ENCODE results near the gene NEDD4L.

Gene NEDD4L

GRCh38 chr18:58161659-58162058 is 117.6 kb downstream of the NEDD4L start:
- DNase-seq (ENCODE audit: extremely low spot score) = peak; percentile 52
- POLR2A ChIA-PET = no interaction called here
- CTCF ChIA-PET = no interaction called here
- TF ChIP-seq ZNF384 (IDR thresholded peaks at IDR 0.05) = no peak
- no peak for TF ChIP-seq PKNOX1 (IDR thresholded peaks at IDR 0.05)
- no peak for TF ChIP-seq CTBP1 (IDR thresholded peaks at IDR 0.05; ENCODE audit: borderline replicate concordance)
- no peak for TF ChIP-seq SUZ12 (IDR thresholded peaks at IDR 0.05)
- TF ChIP-seq ARNT (IDR thresholded peaks at IDR 0.05) = no peak
- TF ChIP-seq LEF1 (IDR thresholded peaks at IDR 0.05; ENCODE audit: borderline replicate concordance) = no peak
- TF ChIP-seq SP1 (IDR thresholded peaks at IDR 0.05) = no peak

- ChIA-PET CTCF (no interaction called here), POLR2A (no interaction called here)
Observed at GRCh38 chr18:58162127-58162526, 118.1 kb downstream of the NEDD4L start.

GRCh38 chr18:58163004-58163590 is 119.1 kb downstream of the NEDD4L start:
- no peak for TF ChIP-seq LEF1 (IDR thresholded peaks at IDR 0.05; ENCODE audit: borderline replicate concordance)
- TF ChIP-seq BHLHE40 (IDR thresholded peaks at IDR 0.05; ENCODE audit: borderline replicate concordance) = no peak
- TF ChIP-seq L3MBTL2 (conservative IDR thresholded peaks at IDR 0.05) = no peak
- no peak for TF ChIP-seq FOXK2 (IDR thresholded peaks at IDR 0.05)
- TF ChIP-seq NFRKB (IDR thresholded peaks at IDR 0.05) = no peak
- no peak for TF ChIP-seq CTBP1 (IDR thresholded peaks at IDR 0.05; ENCODE audit: borderline replicate concordance)
- no peak for TF ChIP-seq HDGF (IDR thresholded peaks at IDR 0.05; ENCODE audit: borderline replicate concordance)
- TF ChIP-seq PKNOX1 (IDR thresholded peaks at IDR 0.05) = no peak
- no peak for TF ChIP-seq ARNT (IDR thresholded peaks at IDR 0.05)
- TF ChIP-seq FOXA1 (IDR thresholded peaks at IDR 0.05) = no peak
- no peak for TF ChIP-seq ELF4 (IDR thresholded peaks at IDR 0.05)
- TF ChIP-seq FOXM1 (IDR thresholded peaks at IDR 0.05; ENCODE audit: borderline replicate concordance) = no peak
- TF ChIP-seq TARDBP (IDR thresholded peaks at IDR 0.05) = no peak
- TF ChIP-seq SUZ12 (IDR thresholded peaks at IDR 0.05) = no peak
- no peak for DNase-seq (ENCODE audit: extremely low spot score)
- POLR2A ChIA-PET = no interaction called here
- CTCF ChIA-PET = no interaction called here

More at GRCh38 chr18:58162127-58162526, 118.1 kb downstream of the NEDD4L start:
- no peak for DNase-seq (ENCODE audit: extremely low spot score)
- TF ChIP-seq FOXM1 (IDR thresholded peaks at IDR 0.05; ENCODE audit: borderline replicate concordance) (no peak), BHLHE40 (IDR thresholded peaks at IDR 0.05; ENCODE audit: borderline replicate concordance) (no peak), TARDBP (IDR thresholded peaks at IDR 0.05) (no peak), ZNF384 (IDR thresholded peaks at IDR 0.05) (no peak), NFRKB (IDR thresholded peaks at IDR 0.05) (no peak), PKNOX1 (IDR thresholded peaks at IDR 0.05) (no peak), FOXK2 (IDR thresholded peaks at IDR 0.05) (no peak), CTBP1 (IDR thresholded peaks at IDR 0.05; ENCODE audit: borderline replicate concordance) (no peak), SP1 (IDR thresholded peaks at IDR 0.05) (no peak), SUZ12 (IDR thresholded peaks at IDR 0.05) (no peak), LEF1 (IDR thresholded peaks at IDR 0.05; ENCODE audit: borderline replicate concordance) (no peak), ARNT (IDR thresholded peaks at IDR 0.05) (no peak), ELF4 (IDR thresholded peaks at IDR 0.05) (no peak), FOXA1 (IDR thresholded peaks at IDR 0.05) (no peak), L3MBTL2 (conservative IDR thresholded peaks at IDR 0.05) (no peak), HDGF (IDR thresholded peaks at IDR 0.05; ENCODE audit: borderline replicate concordance) (no peak)

GRCh38 chr18:58166278-58166844 is 122.3 kb downstream of the NEDD4L start:
- CTCF ChIA-PET = interaction anchor here (0.6 kb wide), 1 partner anchor 15 kb away, joined by 6 read pairs; no protein-coding TSS in a partner anchor

GRCh38 chr18:58167073-58167472 is 123.0 kb downstream of the NEDD4L start:
- ChIA-PET POLR2A (no interaction called here), CTCF (interaction anchor here (0.6 kb wide), 1 partner anchor 14 kb away, joined by 6 read pairs; no protein-coding TSS in a partner anchor)
- no peak for TF ChIP-seq FOXM1 (IDR thresholded peaks at IDR 0.05; ENCODE audit: borderline replicate concordance)
- no peak for TF ChIP-seq FOXA1 (IDR thresholded peaks at IDR 0.05)
- TF ChIP-seq SUZ12 (IDR thresholded peaks at IDR 0.05) = no peak
- no peak for TF ChIP-seq L3MBTL2 (conservative IDR thresholded peaks at IDR 0.05)
- TF ChIP-seq ELF4 (IDR thresholded peaks at IDR 0.05) = no peak
- no peak for TF ChIP-seq SP1 (IDR thresholded peaks at IDR 0.05)
- TF ChIP-seq LEF1 (IDR thresholded peaks at IDR 0.05; ENCODE audit: borderline replicate concordance) = no peak
- no peak for TF ChIP-seq FOXK2 (IDR thresholded peaks at IDR 0.05)
- TF ChIP-seq NFRKB (IDR thresholded peaks at IDR 0.05) = no peak
- TF ChIP-seq HDGF (IDR thresholded peaks at IDR 0.05; ENCODE audit: borderline replicate concordance) = no peak
- TF ChIP-seq PKNOX1 (IDR thresholded peaks at IDR 0.05) = no peak
- no peak for TF ChIP-seq BHLHE40 (IDR thresholded peaks at IDR 0.05; ENCODE audit: borderline replicate concordance)
- no peak for TF ChIP-seq ZNF384 (IDR thresholded peaks at IDR 0.05)
- no peak for TF ChIP-seq ARNT (IDR thresholded peaks at IDR 0.05)
- TF ChIP-seq TARDBP (IDR thresholded peaks at IDR 0.05) = no peak
- no peak for TF ChIP-seq CTBP1 (IDR thresholded peaks at IDR 0.05; ENCODE audit: borderline replicate concordance)
- no peak for DNase-seq (ENCODE audit: extremely low spot score)

More at GRCh38 chr18:58166278-58166844, 122.3 kb downstream of the NEDD4L start:
- TF ChIP-seq ARNT (IDR thresholded peaks at IDR 0.05) = no peak
- TF ChIP-seq CTBP1 (IDR thresholded peaks at IDR 0.05; ENCODE audit: borderline replicate concordance) = no peak
- TF ChIP-seq NFRKB (IDR thresholded peaks at IDR 0.05) = no peak
- no peak for TF ChIP-seq FOXA1 (IDR thresholded peaks at IDR 0.05)
- no peak for TF ChIP-seq LEF1 (IDR thresholded peaks at IDR 0.05; ENCODE audit: borderline replicate concordance)
- no peak for TF ChIP-seq L3MBTL2 (conservative IDR thresholded peaks at IDR 0.05)
- no peak for DNase-seq (ENCODE audit: extremely low spot score)
- POLR2A ChIA-PET = no interaction called here
